Epithelial cell of esophagus (primary cell): ENCODE data around the gene RFX2.

ENCODE experiments used
- DNase-seq: peaks from one replicate; pipeline ENCODE4 v3.0.0; 2010; ENCODE audit warnings: low read depth
- H3K4me3 ChIP-seq: 2 replicates; pipeline ENCODE4 v1.5.1; 2011; ENCODE audit warnings: mild to moderate bottlenecking, low read length, control low read depth
- CTCF ChIP-seq: IDR thresholded peaks from 2 replicates; pipeline ENCODE4 v1.5.1; 2011; ENCODE audit warnings: low read depth, mild to moderate bottlenecking, low read length, control low read depth, inconsistent platforms; ENCODE audit not compliant: insufficient read depth; ENCODE audit errors: missing control alignments

The RFX2 gene

DNA sequence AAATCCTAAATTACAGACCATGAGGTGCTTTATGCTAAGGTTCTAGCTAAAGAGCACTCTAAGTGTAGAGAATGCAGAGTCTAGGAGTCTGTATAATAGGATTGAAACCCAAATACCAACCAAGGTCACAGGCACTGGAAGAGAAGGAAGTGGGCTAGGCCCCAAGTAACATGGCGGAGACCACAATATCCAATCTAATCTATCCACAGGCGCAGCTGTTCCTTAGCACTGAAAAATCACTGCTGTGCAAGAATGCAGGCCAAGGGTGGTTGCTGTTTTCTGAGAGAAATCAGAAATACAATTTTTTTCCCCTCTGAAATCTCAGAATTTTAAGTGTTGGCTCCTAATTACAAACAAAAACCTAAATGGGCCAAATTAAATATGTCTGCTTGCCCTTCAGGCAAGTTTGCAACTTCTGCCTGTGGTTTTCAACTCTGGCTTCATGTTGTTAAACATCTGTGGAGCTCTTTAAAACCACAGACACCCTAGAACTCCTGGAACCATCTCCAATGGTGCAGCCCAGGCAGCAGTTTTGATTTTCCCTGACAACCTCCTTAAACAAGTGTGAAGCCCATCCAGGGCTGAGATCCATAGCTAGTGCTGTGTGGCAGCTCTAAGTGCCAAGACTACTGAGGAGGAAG is 138.5 kb downstream of the RFX2 start:
- H3K4me3 ChIP-seq: no peak overlapping the region
- no peak for TF ChIP-seq CTCF
- no peak for DNase-seq

DNA sequence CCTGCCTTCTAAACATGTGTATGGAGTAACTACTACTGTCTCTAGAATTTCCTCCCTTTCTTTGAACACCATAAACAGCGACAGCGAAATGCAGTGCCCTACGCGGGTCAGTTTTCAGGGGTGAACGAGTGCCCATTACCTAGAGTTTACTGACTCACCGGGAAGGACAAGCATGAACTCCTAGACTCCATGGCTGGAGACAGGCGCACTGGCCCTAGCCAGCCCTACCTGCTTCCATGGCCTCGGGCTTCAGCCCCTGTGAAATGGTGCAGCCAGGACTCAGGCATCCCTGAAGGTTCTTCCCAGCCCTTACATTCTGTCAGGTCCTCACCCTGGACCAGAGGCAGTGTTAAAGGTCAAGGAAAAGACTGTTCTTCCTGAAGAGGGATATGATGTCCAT is 140.8 kb downstream of the RFX2 start:
- no peak for DNase-seq
- no peak for TF ChIP-seq CTCF
- no peak overlapping the region for H3K4me3 ChIP-seq

GRCh38 chr19:5968431-5969373 is 141.6 kb downstream of the RFX2 start:
- H3K4me3 ChIP-seq: no peak overlapping the region
- DNase-seq: peak; percentile 89
- no peak for TF ChIP-seq CTCF

GRCh38 chr19:5967994-5968430 is 142.3 kb downstream of the RFX2 start:
- TF ChIP-seq CTCF: peak; percentile 92
- peak; percentile 85 for DNase-seq
- H3K4me3 ChIP-seq: no peak overlapping the region

- TF ChIP-seq CTCF: no peak
- no peak overlapping the region for H3K4me3 ChIP-seq
- DNase-seq: no peak
These were observed 142.7 kb downstream of the RFX2 start for GRCh38 chr19:5967571-5967970.

- DNase-seq: no peak
- H3K4me3 ChIP-seq: no peak overlapping the region
- TF ChIP-seq CTCF: no peak
These were observed 143.4 kb downstream of the RFX2 start for GRCh38 chr19:5966941-5967340.
